GM12801 (cell line): ENCODE measurements around the gene DBH.

Source experiments
- TF ChIP-seq, protein P1 (sequence below): IDR thresholded peaks from one replicate; pipeline ENCODE4 v1.5.1; 2011; ENCODE audit warnings: control low read depth; ENCODE audit not compliant: insufficient read length; ENCODE audit errors: extremely low read depth

The DBH gene

DNA sequence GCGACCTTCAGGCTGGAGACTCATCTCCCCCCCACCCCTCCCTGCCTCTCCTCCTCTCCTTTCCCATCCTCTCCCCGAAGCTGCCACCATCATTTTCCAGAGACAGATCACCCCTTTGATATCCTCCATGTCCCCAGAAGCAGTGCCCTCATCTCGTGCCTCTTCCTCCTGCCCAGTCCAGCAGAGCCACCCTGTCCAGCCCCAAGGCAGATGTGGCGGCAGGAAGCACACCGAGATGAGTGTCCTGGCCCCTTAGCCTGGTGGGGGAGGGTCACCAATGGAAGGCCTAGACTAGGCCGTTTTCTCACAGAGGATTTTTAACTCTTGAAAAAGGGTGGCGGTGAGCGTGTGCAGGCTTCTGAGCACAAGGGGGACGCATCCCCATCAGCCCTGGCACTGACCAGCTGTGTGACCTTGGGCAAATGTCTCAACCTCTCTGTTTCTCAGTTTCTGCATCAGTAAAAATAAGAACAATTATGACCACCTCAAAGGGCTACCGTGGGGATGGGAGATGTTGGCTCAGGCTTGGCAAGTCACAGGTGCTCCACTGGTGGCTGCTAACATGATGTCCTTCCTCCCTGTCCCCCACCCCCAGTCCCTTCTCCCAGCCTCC is 53.1 kb downstream of the DBH start:
- TF ChIP-seq, protein P1, sequence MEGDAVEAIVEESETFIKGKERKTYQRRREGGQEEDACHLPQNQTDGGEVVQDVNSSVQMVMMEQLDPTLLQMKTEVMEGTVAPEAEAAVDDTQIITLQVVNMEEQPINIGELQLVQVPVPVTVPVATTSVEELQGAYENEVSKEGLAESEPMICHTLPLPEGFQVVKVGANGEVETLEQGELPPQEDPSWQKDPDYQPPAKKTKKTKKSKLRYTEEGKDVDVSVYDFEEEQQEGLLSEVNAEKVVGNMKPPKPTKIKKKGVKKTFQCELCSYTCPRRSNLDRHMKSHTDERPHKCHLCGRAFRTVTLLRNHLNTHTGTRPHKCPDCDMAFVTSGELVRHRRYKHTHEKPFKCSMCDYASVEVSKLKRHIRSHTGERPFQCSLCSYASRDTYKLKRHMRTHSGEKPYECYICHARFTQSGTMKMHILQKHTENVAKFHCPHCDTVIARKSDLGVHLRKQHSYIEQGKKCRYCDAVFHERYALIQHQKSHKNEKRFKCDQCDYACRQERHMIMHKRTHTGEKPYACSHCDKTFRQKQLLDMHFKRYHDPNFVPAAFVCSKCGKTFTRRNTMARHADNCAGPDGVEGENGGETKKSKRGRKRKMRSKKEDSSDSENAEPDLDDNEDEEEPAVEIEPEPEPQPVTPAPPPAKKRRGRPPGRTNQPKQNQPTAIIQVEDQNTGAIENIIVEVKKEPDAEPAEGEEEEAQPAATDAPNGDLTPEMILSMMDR: no peak

DNA sequence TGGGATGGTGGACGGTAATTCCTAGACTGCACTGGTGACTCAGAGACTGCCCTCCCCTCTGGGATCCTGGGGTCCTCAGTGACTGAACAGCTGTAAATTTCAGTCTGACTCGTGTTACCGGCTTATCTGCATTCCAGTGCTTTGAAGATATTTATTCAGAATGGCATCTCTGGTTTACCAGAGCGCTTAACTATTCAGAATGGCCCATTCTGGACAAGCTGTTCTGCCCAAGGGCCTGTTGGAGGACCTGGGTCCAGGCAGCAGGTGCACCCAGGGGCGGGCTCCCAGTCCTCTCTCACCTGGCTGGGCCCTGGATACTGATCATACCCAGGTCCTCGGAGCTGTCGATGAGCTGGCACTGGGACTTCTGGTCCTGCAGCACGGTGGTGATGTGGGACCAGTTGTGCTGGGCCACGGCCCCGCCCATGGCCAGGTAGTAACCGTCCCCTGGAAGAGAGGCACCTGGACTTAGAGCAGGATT is 54.0 kb downstream of the DBH start:
- TF ChIP-seq, protein P1: no peak

DNA sequence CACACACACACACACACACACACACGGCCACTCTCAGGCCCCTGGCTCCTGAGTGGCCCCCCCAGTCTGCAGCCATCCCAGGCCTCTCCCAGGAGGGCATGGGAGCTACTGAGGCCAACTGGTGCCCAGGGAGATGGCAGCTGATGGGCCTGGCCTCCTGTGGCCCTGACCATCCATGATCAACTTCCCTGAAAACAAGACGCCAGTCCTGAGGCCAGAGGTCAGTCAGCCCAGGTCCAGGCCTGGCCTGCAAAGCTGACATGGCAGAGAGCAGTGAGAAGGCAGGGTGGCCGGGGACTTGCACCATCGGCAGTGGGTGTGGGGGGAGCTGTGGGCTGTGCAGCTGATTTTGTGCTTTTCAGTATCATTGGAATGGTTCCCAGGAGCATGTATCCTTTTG is 55.0 kb downstream of the DBH start:
- TF ChIP-seq, protein P1: no peak

DNA sequence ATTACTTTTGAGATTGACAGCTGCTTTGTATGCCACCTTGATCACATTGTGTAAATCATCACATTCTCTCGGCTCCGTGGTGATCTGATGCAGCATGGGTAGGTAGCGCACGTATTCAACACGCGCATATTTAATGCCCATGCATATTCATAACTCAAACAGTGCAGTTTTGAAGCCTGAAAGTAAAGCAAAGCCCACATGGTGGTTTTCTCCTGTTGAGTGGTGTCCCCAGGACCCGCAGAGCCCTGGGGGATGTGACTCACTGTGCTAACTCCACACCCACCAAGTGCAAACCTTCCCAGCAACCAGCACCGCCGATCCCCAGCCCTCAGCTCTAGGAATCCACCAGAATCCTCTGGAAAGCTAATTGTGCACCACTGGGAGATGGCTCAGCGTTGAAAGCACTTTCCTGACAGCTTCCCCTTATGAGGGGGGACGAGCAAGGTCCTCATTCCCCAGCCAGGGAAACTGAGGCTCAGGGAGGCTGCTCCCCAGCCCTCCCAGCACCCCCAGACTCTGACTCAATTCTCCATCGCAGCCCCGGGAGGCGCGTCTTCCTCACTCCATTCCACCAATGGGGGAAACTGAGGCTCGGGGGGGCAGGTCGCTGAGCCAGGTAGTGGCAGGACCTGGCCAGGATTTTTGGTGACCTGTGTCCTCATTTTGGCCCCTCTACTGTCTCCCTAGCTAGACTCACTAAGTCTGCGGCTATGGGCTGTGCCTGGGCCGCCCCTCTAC is 55.6 kb downstream of the DBH start:
- TF ChIP-seq, protein P1: no peak

DNA sequence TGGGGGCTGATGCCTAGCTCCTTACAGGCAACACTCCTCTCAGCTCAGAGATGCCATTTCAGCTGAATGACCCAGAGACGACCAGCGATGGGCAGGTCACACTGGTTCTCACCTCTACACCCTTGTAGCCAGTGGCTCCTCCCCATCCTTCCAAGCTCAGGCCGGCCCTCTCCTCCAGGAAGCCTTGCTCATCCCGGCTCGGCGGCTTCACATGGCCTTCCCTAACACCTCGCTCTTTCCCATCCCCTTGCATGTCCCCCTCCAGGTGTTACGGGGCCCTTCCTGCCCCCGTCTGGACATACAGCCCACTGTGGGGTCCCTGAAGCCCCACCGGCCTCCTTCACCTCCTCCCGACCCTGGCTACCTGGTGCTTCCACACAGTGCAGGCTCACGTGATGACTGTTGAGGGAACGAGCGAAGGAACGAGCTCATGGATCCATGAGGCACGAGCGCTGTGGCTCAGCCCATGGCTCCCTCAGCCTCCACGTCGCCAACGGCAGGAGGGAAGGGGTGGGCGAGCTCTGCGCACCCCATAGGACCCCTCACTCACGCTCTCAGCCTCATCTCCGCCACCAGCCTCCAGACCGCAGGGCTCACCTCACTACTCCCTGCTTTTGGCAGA is 56.3 kb downstream of the DBH start:
- TF ChIP-seq, protein P1: no peak

DNA sequence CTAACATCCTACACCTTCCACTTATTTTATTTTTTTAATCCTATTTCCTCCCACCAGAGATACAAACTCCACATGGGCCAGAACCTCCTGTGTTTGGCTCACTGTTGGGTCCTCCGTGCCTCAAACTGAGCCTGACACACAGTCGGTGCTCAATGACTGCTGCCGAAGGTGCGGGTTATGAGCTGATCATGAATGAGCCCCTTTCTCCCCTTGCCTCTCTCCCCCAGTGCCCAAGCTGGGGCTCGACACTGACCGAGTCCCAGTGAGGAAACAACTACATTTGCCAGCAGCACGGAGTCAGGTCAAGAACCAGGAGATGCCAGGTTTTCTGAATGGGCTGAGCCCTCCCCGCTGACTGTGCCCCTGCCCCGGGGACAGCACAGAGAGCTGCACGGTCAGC is 57.0 kb downstream of the DBH start:
- TF ChIP-seq, protein P1: no peak

DNA sequence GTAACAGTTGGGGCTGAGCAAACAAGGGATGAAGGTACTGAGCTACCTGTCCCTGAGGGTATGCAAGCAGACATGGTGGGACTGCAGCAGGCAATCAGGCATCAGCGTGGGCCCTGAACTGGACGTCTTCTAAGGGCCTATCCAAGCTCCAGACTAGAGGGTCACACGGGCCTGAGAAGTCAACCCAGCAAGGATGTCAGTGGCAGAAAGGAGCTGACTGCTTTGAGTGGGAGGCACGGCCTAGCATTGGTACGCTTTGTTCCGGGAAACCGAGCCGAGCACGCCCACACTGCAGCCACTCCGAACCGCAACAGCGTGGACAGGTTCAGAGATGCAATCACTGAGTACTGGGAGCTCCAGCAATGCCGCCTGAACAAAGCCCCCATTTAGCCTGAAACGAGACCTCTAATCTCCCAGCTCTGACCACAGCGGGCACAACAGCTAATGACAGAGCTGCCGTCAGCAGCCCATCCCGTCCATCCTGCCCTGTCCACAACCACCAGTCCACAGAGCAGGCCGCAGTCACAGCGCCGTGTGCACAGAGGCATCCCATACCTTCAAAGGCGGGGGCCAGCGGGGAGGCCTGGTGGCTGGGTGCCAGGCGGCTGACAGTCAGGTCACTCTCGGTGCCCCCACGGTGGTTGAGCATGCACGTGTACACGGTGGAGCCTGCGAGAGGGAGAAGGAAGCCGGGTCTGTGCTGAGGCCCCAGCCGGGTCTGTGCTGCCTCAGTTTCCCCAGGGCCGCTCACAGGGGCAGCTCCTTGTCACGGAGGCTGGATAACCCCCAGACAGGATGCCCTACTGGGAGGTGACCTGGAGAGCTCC is 57.8 kb downstream of the DBH start:
- TF ChIP-seq, protein P1: no peak
